Activated CD4-positive, alpha-beta memory T cell treated with anti-CD3 and anti-CD28 coated beads, Interleukin-2, amount 10 ng/mL, durations not matched to agents 7 days and 5 days (primary cell): ENCODE measurements around the gene RBM5. TPM values are rescaled to one million over a fixed set of nuclear protein-coding genes. Genes with fewer than 3 reads are reported as not detected.

Experiments used
- CTCF ChIA-PET: fragments of 350-600 bp; sonication (Branson Sonifier 250); formaldehyde crosslinking; loops from one replicate; lab custom pipeline; 2021; ENCODE audit warnings: antibody characterized with exemption, inconsistent platforms; lab: Charles Lee
- POLR2A ChIA-PET: fragments of 350-600 bp; sonication (Branson Sonifier 250); formaldehyde crosslinking; loops from one replicate; lab custom pipeline; 2021; ENCODE audit warnings: antibody characterized with exemption; lab: Charles Lee
- DNase-seq: peaks from one replicate; pipeline ENCODE4 v3.0.0-alpha.2; 2020
- H3K27ac Mint-ChIP-seq: one replicate; pipeline ENCODE4 v1.8.0; 2021; ENCODE audit warnings: mild to moderate bottlenecking, mixed read lengths
- H3K27me3 Mint-ChIP-seq: one replicate; pipeline ENCODE4 v1.8.0; 2021; ENCODE audit warnings: mixed read lengths
- H3K36me3 Mint-ChIP-seq: one replicate; pipeline ENCODE4 v1.8.0; 2021; ENCODE audit warnings: low read depth, mixed read lengths
- H3K4me1 Mint-ChIP-seq: one replicate; pipeline ENCODE4 v1.8.0; 2021; ENCODE audit warnings: mixed read lengths
- H3K4me3 Mint-ChIP-seq: one replicate; pipeline ENCODE4 v1.8.0; 2021; ENCODE audit warnings: mild to moderate bottlenecking, mixed read lengths
- H3K9me3 Mint-ChIP-seq: one replicate; pipeline ENCODE4 v1.8.0; 2021; ENCODE audit warnings: mixed read lengths
- total RNA-seq, 2 experiments: library from RNA; stranded (reverse); gene quantifications; one replicate each; pipeline ENCODE4 v1.2.3, GENCODE V29; 2021

The RBM5 gene
- total RNA-seq, 2 experiments from 2014 or later: 157 to 169 TPM

DNA sequence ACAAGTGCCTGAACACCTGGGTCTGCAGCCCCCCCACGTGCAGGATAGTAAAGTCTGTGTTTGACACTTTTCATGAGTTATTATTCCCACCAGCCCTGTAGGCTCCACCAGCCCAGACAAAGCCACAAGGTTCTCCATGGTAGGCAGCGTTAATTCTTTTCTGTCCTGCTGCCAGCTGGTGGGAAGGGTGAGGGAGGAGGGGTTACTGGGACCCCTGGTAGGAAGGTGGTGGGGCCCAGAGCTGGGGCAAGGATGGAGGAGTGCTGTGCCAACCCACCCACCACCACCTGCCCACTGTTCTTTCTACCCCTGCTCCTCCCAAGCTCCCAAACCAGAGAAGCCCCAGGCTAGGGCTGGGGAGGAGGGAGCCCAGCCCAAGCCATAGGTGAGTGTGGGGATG lies 45.6 kb downstream of the RBM5 start:
- DNase-seq: no peak
- no peaks in the 10 kb centered on the region for H3K36me3 Mint-ChIP-seq
- H3K27ac Mint-ChIP-seq: no peak overlapping the region
- POLR2A ChIA-PET: interaction anchor here (1.0 kb wide), 1 partner anchor 17 kb away, joined by 3 read pairs; no protein-coding TSS in a partner anchor
- peaks cover 10% of the 10 kb centered on the region for H3K4me1 Mint-ChIP-seq
- CTCF ChIA-PET: no interaction called here
- no peak overlapping the region for H3K4me3 Mint-ChIP-seq
- H3K27me3 Mint-ChIP-seq: no peaks in the 10 kb centered on the region
- H3K9me3 Mint-ChIP-seq: no peaks in the 10 kb centered on the region

DNA sequence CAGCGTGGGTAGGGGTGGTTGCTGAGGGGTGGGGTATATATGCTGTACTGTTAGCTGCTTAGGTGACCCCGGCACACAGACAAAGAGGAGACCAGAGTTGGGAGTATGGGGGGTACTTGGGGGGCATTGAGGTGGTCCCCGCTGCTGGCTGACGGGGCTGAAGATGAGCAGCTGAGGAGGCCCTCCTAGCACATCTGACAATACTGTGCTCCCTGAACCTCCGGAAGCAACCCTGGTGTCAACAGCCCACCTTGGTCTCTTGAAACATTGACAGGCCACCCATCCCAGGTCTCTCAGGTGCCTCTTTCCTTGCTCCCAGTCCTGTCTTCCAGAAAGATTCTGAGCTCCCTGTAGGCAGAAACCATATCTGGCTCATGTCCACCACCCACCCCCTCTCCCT lies 47.2 kb downstream of the RBM5 start:
- Mint-ChIP-seq H3K9me3 (no peaks in the 10 kb centered on the region), H3K27ac (no peak overlapping the region), H3K4me3 (no peak overlapping the region), H3K4me1 (peaks cover 10% of the 10 kb centered on the region), H3K27me3 (no peaks in the 10 kb centered on the region), H3K36me3 (no peaks in the 10 kb centered on the region)
- DNase-seq: no peak
- POLR2A ChIA-PET: interaction anchor here (0.7 kb wide), 1 partner anchor 34 kb away, joined by 3 read pairs; no protein-coding TSS in a partner anchor
- CTCF ChIA-PET: no interaction called here

DNA sequence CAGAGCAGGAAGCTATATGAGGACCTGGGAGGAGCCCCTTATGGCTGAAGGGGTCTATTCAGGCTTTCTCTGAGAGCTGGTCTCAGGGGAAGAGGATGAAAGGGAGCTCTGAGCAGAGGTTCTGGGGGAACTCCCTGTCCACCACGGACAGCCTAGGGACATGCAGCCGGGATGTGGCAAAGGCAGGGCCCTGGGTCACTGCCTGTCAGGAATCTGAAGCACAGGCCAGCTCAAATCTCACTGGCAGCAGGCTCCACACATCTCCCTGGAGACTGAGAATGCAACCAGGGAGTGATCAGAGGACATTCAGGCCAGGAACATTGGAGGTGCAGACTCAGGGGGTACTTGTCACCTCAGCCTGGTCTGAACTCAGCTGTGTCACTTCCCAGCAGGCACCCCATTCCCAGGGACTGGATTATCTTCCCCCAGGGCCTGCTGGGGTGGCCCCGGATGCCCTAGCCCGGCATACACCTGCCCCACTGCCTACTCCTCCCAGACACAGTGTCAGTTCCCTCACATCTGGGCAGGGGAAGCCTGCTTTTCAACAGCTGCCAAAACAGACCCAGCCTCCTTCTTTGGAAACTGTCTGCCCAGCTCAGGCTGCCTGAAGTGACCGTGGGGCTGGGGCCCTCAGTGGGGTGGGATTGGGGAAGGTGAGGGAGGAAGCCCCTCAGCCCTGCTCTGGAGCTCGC lies 48.1 kb downstream of the RBM5 start:
- ChIA-PET POLR2A (no interaction called here), CTCF (interaction anchor here (1.2 kb wide), 1 partner anchor 17 kb away, joined by 4 read pairs; no protein-coding TSS in a partner anchor)
- no peak overlapping the region for H3K27ac Mint-ChIP-seq
- DNase-seq: no peak
- peaks cover 10% of the 10 kb centered on the region for H3K4me1 Mint-ChIP-seq
- H3K4me3 Mint-ChIP-seq: no peak overlapping the region
- no peaks in the 10 kb centered on the region for H3K9me3 Mint-ChIP-seq
- no peaks in the 10 kb centered on the region for H3K36me3 Mint-ChIP-seq
- no peaks in the 10 kb centered on the region for H3K27me3 Mint-ChIP-seq

- no peak for DNase-seq
- Mint-ChIP-seq H3K27ac (no peak overlapping the region), H3K4me1 (peaks cover 10% of the 10 kb centered on the region), H3K4me3 (no peak overlapping the region), H3K36me3 (no peaks in the 10 kb centered on the region), H3K27me3 (no peaks in the 10 kb centered on the region), H3K9me3 (no peaks in the 10 kb centered on the region)
- ChIA-PET CTCF (interaction anchor here (1.2 kb wide), 1 partner anchor 17 kb away, joined by 4 read pairs; no protein-coding TSS in a partner anchor), POLR2A (interaction anchor here (1.2 kb wide), 1 partner anchor 17 kb away, joined by 3 read pairs; no protein-coding TSS in a partner anchor)
Measured at GRCh38 chr3:50137531-50137930, 48.8 kb downstream of the RBM5 start.

DNA sequence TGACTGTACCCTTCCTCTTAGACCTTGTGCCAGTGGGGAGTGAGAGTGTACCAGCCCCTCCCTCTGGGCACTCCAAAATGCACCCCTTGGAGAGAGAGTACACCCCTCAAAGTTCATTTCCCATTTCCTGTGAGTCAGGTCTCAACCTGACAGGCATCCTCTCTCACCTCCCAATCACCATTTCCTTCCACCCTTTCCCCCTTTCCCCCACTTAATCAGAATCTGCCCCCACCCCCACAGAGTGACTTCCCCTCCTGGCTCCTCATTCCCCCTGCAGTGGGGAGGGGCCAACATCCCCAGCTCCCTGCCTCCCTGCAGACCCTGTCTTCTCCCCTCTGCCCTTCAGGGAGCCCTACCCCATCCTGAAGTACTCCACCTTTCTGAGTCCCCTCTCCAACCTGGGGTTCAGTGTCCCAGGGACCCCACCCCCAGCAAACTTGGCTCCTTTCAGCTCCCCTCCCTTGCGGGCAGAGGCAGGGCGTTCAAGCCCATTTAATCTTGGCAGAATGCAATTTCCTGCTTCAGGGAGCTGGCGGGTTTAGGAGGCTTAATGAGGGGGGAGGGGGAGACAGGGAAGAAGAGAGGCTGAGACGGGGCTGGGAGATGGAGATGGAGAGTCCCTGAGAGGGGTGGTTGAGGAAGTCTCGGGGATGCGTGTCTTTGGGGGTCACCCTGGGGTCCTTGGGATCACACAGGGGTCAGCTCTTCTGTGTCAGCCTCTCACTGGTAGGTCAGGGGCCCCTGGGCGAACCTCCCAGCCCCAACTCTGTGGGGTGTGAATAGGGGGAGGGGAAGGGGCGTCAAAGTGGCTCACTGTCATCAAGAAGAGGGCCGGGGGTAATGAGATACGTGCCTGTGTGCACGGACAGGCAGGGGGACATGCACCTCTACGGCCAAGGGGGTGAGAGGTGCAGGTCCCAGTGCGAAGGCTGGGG lies 49.8 kb downstream of the RBM5 start:
- Mint-ChIP-seq H3K9me3 (no peaks in the 10 kb centered on the region), H3K27me3 (no peaks in the 10 kb centered on the region), H3K36me3 (no peaks in the 10 kb centered on the region), H3K4me3 (no peak overlapping the region), H3K4me1 (peaks cover 10% of the 10 kb centered on the region), H3K27ac (no peak overlapping the region)
- DNase-seq: no peak
- POLR2A ChIA-PET: interaction anchor here (1.2 kb wide), 1 partner anchor 18 kb away, joined by 3 read pairs; no protein-coding TSS in a partner anchor
- CTCF ChIA-PET: interaction anchor here (1.2 kb wide), 1 partner anchor 18 kb away, joined by 4 read pairs; no protein-coding TSS in a partner anchor

DNA sequence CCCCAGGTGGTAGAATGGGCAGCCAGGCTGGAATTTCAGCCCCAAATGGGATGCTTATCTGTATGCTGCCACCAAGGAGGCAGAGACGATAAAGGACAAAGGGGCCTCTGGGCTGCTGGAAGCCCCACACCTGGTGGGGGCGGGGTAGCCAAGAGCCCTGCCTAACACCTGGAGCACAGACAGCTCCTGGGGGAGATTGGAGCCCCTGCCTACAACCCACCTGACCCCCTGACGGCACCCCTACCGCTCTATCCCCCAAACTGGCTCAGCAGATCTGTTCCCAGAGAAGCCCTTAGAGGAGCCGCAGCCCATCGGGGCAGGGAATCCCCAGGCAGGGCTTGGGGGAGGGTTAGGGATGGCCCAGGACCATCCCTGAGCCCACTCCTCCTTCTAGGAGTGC lies 50.6 kb downstream of the RBM5 start:
- Mint-ChIP-seq H3K36me3 (no peaks in the 10 kb centered on the region), H3K9me3 (no peaks in the 10 kb centered on the region), H3K4me1 (peaks cover 10% of the 10 kb centered on the region), H3K27ac (no peak overlapping the region), H3K27me3 (no peaks in the 10 kb centered on the region), H3K4me3 (no peak overlapping the region)
- ChIA-PET CTCF (no interaction called here), POLR2A (no interaction called here)
- no peak for DNase-seq

GRCh38 chr3:50139718-50140423 lies 51.2 kb downstream of the RBM5 start:
- H3K9me3 Mint-ChIP-seq: no peaks in the 10 kb centered on the region

DNA sequence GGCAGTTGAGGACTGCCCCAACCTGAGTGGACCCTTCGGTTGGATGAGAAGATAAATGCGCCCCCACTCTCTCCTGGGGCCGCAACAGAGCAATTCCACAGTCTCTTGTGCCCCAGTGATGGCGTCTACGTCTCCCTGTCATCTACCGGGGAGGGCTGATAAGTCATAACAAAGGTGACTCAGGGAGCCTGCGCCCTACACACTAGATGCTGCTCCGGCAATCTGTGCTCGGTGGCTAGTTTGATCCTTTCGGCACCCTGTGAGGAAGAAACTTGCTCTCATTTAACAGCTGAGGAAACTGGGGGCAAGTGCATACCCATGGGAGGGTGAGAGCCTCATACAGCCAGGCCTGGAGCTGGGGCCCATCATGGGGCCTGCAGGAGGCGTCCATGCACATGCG lies 52.3 kb downstream of the RBM5 start:
- no peak overlapping the region for H3K4me3 Mint-ChIP-seq
- POLR2A ChIA-PET: interaction anchor here (1.2 kb wide), 1 partner anchor 17 kb away, joined by 3 read pairs; no protein-coding TSS in a partner anchor

More at GRCh38 chr3:50139718-50140423, 51.2 kb downstream of the RBM5 start:
- ChIA-PET CTCF (no interaction called here), POLR2A (interaction anchor here (0.6 kb wide), 1 partner anchor 22 kb away, joined by 6 read pairs; no protein-coding TSS in a partner anchor)
- Mint-ChIP-seq H3K27me3 (no peaks in the 10 kb centered on the region), H3K36me3 (no peaks in the 10 kb centered on the region), H3K27ac (no peak overlapping the region), H3K4me1 (peaks cover 10% of the 10 kb centered on the region), H3K4me3 (no peak overlapping the region)
- no peak for DNase-seq

GRCh38 chr3:50146316-50146901 lies 57.7 kb downstream of the RBM5 start:
- no peaks in the 10 kb centered on the region for H3K27me3 Mint-ChIP-seq
- H3K4me1 Mint-ChIP-seq: no peaks in the 10 kb centered on the region
- ChIA-PET POLR2A (no interaction called here), CTCF (no interaction called here)
- no peaks in the 10 kb centered on the region for H3K36me3 Mint-ChIP-seq
- H3K9me3 Mint-ChIP-seq: no peaks in the 10 kb centered on the region
- H3K27ac Mint-ChIP-seq: no peak overlapping the region
- H3K4me3 Mint-ChIP-seq: no peak overlapping the region
- no peak for DNase-seq

More for the DNA sequence above, 52.3 kb downstream of the RBM5 start:
- Mint-ChIP-seq H3K27ac (no peak overlapping the region), H3K27me3 (no peaks in the 10 kb centered on the region), H3K4me1 (peaks cover 10% of the 10 kb centered on the region), H3K36me3 (no peaks in the 10 kb centered on the region), H3K9me3 (no peaks in the 10 kb centered on the region)
- DNase-seq: no peak
- CTCF ChIA-PET: no interaction called here

- Mint-ChIP-seq H3K27me3 (no peaks in the 10 kb centered on the region), H3K27ac (no peak overlapping the region), H3K36me3 (no peaks in the 10 kb centered on the region), H3K4me1 (no peaks in the 10 kb centered on the region), H3K9me3 (no peaks in the 10 kb centered on the region), H3K4me3 (no peak overlapping the region)
- DNase-seq: no peak
- POLR2A ChIA-PET: no interaction called here
- CTCF ChIA-PET: no interaction called here
Measured at GRCh38 chr3:50147016-50147415, 58.3 kb downstream of the RBM5 start.

- Mint-ChIP-seq H3K4me1 (no peaks in the 10 kb centered on the region), H3K9me3 (no peaks in the 10 kb centered on the region), H3K4me3 (no peak overlapping the region), H3K36me3 (no peaks in the 10 kb centered on the region), H3K27me3 (no peaks in the 10 kb centered on the region), H3K27ac (no peak overlapping the region)
- ChIA-PET POLR2A (no interaction called here), CTCF (no interaction called here)
- no peak for DNase-seq
Measured at GRCh38 chr3:50147447-50147846, 58.7 kb downstream of the RBM5 start.

DNA sequence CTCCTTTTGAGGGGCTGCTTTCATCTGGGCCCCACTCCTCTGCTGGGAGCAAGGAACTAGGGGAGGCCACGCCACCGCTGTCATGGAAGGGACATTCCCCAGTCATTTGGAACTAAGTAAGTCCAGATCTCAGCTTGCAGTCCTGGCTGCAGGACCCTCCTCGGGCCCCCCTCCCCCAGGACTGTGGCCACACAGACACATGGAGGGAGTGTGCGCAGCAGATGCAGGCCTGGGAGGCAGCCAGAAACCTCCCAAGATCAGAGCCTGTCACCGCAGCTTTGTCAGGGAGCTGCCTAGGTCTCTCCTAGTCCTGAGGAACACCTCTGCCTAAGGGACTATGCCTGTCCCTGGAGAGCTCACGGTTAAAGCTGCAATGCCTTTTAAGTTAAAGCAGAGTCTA lies 59.1 kb downstream of the RBM5 start:
- no peak for DNase-seq
- H3K4me1 Mint-ChIP-seq: no peaks in the 10 kb centered on the region
- H3K36me3 Mint-ChIP-seq: no peaks in the 10 kb centered on the region
- ChIA-PET POLR2A (no interaction called here), CTCF (no interaction called here)
- H3K27me3 Mint-ChIP-seq: no peaks in the 10 kb centered on the region
- no peak overlapping the region for H3K27ac Mint-ChIP-seq
- no peak overlapping the region for H3K4me3 Mint-ChIP-seq
- no peaks in the 10 kb centered on the region for H3K9me3 Mint-ChIP-seq
